Liver (tissue), 9 donors: ENCODE measurements around the gene C9orf153. TPM values are rescaled to one million over a fixed set of nuclear protein-coding genes. Genes with fewer than 3 reads are reported as not detected.
"Not testable (repeated sequence)": the region's sequence is repeated elsewhere in the genome, so short reads cannot be mapped to it uniquely, and the experiment has no call there.

Source experiments
- DNase-seq: peaks from one replicate; pipeline ENCODE4 v3.0.0-alpha.2; 2017; ENCODE audit warnings: low spot score
- H3K27ac ChIP-seq, 2 donors: one replicate each; pipeline ENCODE4 v1.7.0; 2013; ENCODE audit warnings: inconsistent platforms in 2 of 2, low read length in 2 of 2, control low read depth in 1 of 2, low read depth in 1 of 2, mild to moderate bottlenecking in 1 of 2
- H3K27me3 ChIP-seq, 4 donors: one replicate each; pipeline versions ENCODE4 v1.6.1 to v1.7.0; 2013; ENCODE audit warnings: low read length in 3 of 4, inconsistent platforms in 1 of 4, mild to moderate bottlenecking in 1 of 4, moderate library complexity in 1 of 4; ENCODE audit not compliant: control insufficient read depth in 4 of 4, insufficient read depth in 4 of 4
- H3K36me3 ChIP-seq, 4 donors: one replicate each; pipeline versions ENCODE4 v1.6.1 to v1.7.0; 2013; ENCODE audit warnings: low read length in 3 of 4, mild to moderate bottlenecking in 3 of 4, low read depth in 1 of 4, moderate library complexity in 1 of 4; ENCODE audit not compliant: control insufficient read depth in 4 of 4, insufficient read depth in 3 of 4
- H3K4me1 ChIP-seq, 4 donors: one replicate each; pipeline versions ENCODE4 v1.6.1 to v1.7.0; 2013; ENCODE audit warnings: low read length in 3 of 4, mild to moderate bottlenecking in 3 of 4, moderate library complexity in 1 of 4; ENCODE audit not compliant: control insufficient read depth in 4 of 4, insufficient read depth in 4 of 4
- H3K4me3 ChIP-seq, 3 donors: one replicate each; pipeline versions ENCODE4 v1.6.1 to v1.7.0; 2013; ENCODE audit warnings: low read length in 3 of 3, control low read depth in 1 of 3, low read depth in 1 of 3, mild to moderate bottlenecking in 1 of 3
- H3K9ac ChIP-seq, 2 donors: one replicate each; pipeline ENCODE4 v1.7.0; 2013; ENCODE audit warnings: low read length in 2 of 2, mild to moderate bottlenecking in 2 of 2, moderate library complexity in 2 of 2, control low read depth in 1 of 2, low read depth in 1 of 2
- H3K9me3 ChIP-seq, 4 donors: one replicate each; pipeline versions ENCODE4 v1.6.1 to v1.7.0; 2013; ENCODE audit warnings: low read length in 3 of 4; ENCODE audit not compliant: control insufficient read depth in 4 of 4
- ATF3 ChIP-seq: IDR thresholded peaks from 2 replicates; pipeline ENCODE4 v1.6.1; 2016; ENCODE audit warnings: antibody characterized with exemption
- EGR1 ChIP-seq, 2 donors: IDR thresholded peaks; 2 replicates each; pipeline ENCODE4 v1.6.1; 2016 to 2018; ENCODE audit warnings: antibody characterized with exemption in 2 of 2, low read depth in 2 of 2
- FOXA1 ChIP-seq: IDR thresholded peaks from 2 replicates; pipeline ENCODE4 v1.6.1; 2016; ENCODE audit warnings: antibody characterized with exemption
- FOXA2 ChIP-seq: IDR thresholded peaks from 2 replicates; pipeline ENCODE4 v1.6.1; 2016; ENCODE audit warnings: antibody characterized with exemption
- GABPA ChIP-seq, 2 donors: IDR thresholded peaks in 1 of 2; conservative IDR thresholded peaks in 1 of 2; 2 replicates each; pipeline ENCODE4 v1.6.1; 2016; ENCODE audit warnings: antibody characterized with exemption in 2 of 2, mild to moderate bottlenecking in 1 of 2, moderate library complexity in 1 of 2
- HNF4A ChIP-seq, 2 donors: conservative IDR thresholded peaks; 2 replicates each; pipeline ENCODE4 v1.6.1; 2016; ENCODE audit warnings: antibody characterized with exemption in 2 of 2, mild to moderate bottlenecking in 2 of 2
- HNF4G ChIP-seq: IDR thresholded peaks from 2 replicates; pipeline ENCODE4 v1.6.1; 2016; ENCODE audit warnings: antibody characterized with exemption
- JUND ChIP-seq, 2 donors: IDR thresholded peaks; 2 replicates each; pipeline ENCODE4 v1.6.1; 2016; ENCODE audit warnings: antibody characterized with exemption in 2 of 2
- MAX ChIP-seq: IDR thresholded peaks from 2 replicates; pipeline ENCODE4 v1.6.1; 2016; ENCODE audit warnings: antibody characterized with exemption
- NR2F2 ChIP-seq: IDR thresholded peaks from 2 replicates; pipeline ENCODE4 v1.6.1; 2016; ENCODE audit warnings: antibody characterized with exemption
- RAD21 ChIP-seq, 2 donors: IDR thresholded peaks; 2 replicates each; pipeline ENCODE4 v1.6.1; 2016; ENCODE audit warnings: antibody characterized with exemption in 2 of 2, mild to moderate bottlenecking in 2 of 2
- REST ChIP-seq: IDR thresholded peaks from 2 replicates; pipeline ENCODE4 v1.6.1; 2016; ENCODE audit warnings: antibody characterized with exemption, mild to moderate bottlenecking
- RXRA ChIP-seq, 2 donors: IDR thresholded peaks; 2 replicates each; pipeline ENCODE4 v1.6.1; 2017 to 2018; ENCODE audit warnings: antibody characterized with exemption in 2 of 2, mild to moderate bottlenecking in 1 of 2
- SP1 ChIP-seq: IDR thresholded peaks from 2 replicates; pipeline ENCODE4 v1.6.1; 2018; ENCODE audit warnings: antibody characterized with exemption, mild to moderate bottlenecking
- TAF1 ChIP-seq: conservative IDR thresholded peaks from 2 replicates; pipeline ENCODE4 v1.6.1; 2016; ENCODE audit warnings: antibody characterized with exemption, mild to moderate bottlenecking
- YY1 ChIP-seq: IDR thresholded peaks from 2 replicates; pipeline ENCODE4 v1.6.1; 2016; ENCODE audit warnings: antibody characterized with exemption, mild to moderate bottlenecking
- ZBTB33 ChIP-seq: IDR thresholded peaks from 2 replicates; pipeline ENCODE4 v1.6.1; 2016; ENCODE audit warnings: antibody characterized with exemption
- WGBS: extraction: QIAGEN DNeasy Blood & Tissue Kit; methylation state at CpG from one replicate; pipeline ENCODE4 v1.1.7; 2013; 5-methylcytosine and 5-hydroxymethylcytosine counted together
- polyA plus RNA-seq, 2 donors: library from polyadenylated mRNA; stranded (reverse) in 1 of 2; unstranded in 1 of 2; fragments of 200-250 nt in 1 of 2; fragments of >200 nt in 1 of 2; fragmentation: Nextera tagmentation in 1 of 2; extraction: Ambion mirVana in 1 of 2; gene quantifications; one replicate each; pipeline versions ENCODE4 v1.2.1 to v1.2.3, GENCODE V29; 2013 to 2015
- total RNA-seq, 2 donors: library from RNA; depleted of rRNA; stranded (reverse); fragments of >200 nt; gene quantifications; one replicate each; pipeline ENCODE4 v1.2.3, GENCODE V29; 2014
- TF ChIP-seq, protein P1 (sequence below): fragments of 150-350 bp; IDR thresholded peaks from 2 replicates; pipeline ENCODE4 v1.5.1; 2017; ENCODE audit warnings: improper control_type of control experiment, low read depth, low read length; ENCODE audit not compliant: missing input control
- donor health status: healthy.
- donor health status: healthy.
- donor health status: healthy.
- donor health status: healthy.
- donor health status: healthy.

The C9orf153 gene
- total and polyA plus RNA-seq, 4 donors: 0.07 to 0.67 (median 0.34) TPM

DNA sequence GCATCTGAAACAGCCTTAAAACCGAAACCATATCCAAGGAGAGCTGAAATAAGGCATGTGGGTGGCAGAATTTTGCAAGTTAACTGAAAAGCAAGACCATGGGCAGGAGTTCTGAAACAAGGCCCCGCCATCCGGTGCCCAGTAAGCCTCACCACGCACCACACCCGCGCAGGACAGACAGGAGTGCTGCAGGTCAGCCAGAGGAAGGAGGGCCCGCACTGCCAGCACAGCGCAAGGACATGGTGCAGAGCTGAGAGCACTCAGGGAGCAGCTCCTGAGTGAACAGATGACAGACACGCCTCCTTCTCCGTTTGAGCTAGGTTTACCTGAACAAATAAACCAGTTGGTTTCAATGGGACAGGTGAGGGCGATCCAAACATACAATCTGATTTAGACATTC, 39.4 kb upstream of the C9orf153 start:
- Histone ChIP-seq H3K27me3 (no peaks in the 10 kb centered on the region), H3K9ac (no peak overlapping the region), H3K27ac (no peak overlapping the region), H3K4me1 (no peaks in the 10 kb centered on the region), H3K4me3 (no peak overlapping the region), H3K36me3 (peaks cover 17 to 71% (median 70%) of the 10 kb centered on the region in 4 donors), H3K9me3 (no peaks in the 10 kb centered on the region)
- DNase-seq: no peak
- TF ChIP-seq TAF1: no peak
- no peak for TF ChIP-seq RXRA (IDR thresholded peaks at IDR 0.05)
- TF ChIP-seq HNF4G: no peak
- 78% methylated on average over 11 of the region's 11 CpGs for WGBS

GRCh38 chr9:86290341-86290740, 30.9 kb upstream of the C9orf153 start:
- H3K27ac ChIP-seq, H3K9ac ChIP-seq, H3K9me3 ChIP-seq, H3K27me3 ChIP-seq, DNase-seq, H3K4me3 ChIP-seq, H3K4me1 ChIP-seq: not testable (repeated sequence)
- H3K36me3 ChIP-seq: peaks cover 3 to 20% (median 11%) of the 10 kb centered on the region in 4 donors
- 92% methylated on average over 6 of the region's 6 CpGs for WGBS

DNA sequence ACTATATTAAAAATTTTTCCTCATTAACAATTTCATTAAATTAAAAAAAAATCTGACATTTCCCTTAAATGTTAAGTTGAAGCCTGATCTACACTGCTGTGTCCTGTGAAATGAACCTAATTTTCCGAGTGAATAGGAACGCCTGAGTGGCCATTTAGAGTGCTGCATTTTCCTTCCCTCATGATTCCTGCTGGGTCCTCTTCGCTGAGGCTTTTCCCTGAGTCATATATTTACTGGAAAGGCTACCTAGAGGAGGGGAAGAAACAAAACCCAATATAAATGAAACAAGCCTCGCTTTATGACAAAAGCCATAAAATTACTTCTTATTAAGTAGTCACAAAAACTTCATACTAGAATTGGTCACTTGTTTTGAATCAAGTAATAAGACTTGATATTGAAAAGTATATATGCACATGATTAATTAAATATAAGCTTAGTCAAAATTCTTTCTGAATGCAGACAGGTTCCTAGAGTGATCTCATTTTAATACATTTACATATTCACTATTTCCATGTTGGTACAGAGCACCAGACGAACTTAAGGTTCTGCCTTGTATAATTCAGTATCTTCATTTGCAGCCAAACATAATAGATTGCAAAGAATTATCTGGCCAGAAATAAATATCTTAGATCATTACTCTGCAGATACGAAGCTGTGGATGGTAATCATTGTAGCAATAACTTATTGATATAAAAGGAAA, 29.2 kb upstream of the C9orf153 start:
- peaks cover 3 to 18% (median 11%) of the 10 kb centered on the region in 4 donors for H3K36me3 ChIP-seq
- no peak overlapping the region for H3K9ac ChIP-seq
- DNase-seq: no peak
- H3K27me3 ChIP-seq: no peaks in the 10 kb centered on the region
- WGBS: 95% methylated on average over 6 of the region's 6 CpGs
- TF ChIP-seq TAF1 (no peak), ATF3 (no peak), ZBTB33 (no peak), RAD21 (IDR thresholded peaks at IDR 0.05) (no peak), RXRA (IDR thresholded peaks at IDR 0.05) (no peak), HNF4A (conservative IDR thresholded peaks at IDR 0.05) (no peak), HNF4G (no peak), GABPA (IDR thresholded peaks at IDR 0.05 in 1 of 2, conservative IDR thresholded peaks at IDR 0.05 in 1 of 2) (no peak), FOXA2 (no peak), SP1 (no peak), MAX (no peak), YY1 (no peak), JUND (IDR thresholded peaks at IDR 0.05) (no peak), FOXA1 (no peak), NR2F2 (no peak), REST (no peak), EGR1 (IDR thresholded peaks at IDR 0.05; ENCODE audit: low read depth in 2 of 2) (no peak)
- TF ChIP-seq, protein P1, sequence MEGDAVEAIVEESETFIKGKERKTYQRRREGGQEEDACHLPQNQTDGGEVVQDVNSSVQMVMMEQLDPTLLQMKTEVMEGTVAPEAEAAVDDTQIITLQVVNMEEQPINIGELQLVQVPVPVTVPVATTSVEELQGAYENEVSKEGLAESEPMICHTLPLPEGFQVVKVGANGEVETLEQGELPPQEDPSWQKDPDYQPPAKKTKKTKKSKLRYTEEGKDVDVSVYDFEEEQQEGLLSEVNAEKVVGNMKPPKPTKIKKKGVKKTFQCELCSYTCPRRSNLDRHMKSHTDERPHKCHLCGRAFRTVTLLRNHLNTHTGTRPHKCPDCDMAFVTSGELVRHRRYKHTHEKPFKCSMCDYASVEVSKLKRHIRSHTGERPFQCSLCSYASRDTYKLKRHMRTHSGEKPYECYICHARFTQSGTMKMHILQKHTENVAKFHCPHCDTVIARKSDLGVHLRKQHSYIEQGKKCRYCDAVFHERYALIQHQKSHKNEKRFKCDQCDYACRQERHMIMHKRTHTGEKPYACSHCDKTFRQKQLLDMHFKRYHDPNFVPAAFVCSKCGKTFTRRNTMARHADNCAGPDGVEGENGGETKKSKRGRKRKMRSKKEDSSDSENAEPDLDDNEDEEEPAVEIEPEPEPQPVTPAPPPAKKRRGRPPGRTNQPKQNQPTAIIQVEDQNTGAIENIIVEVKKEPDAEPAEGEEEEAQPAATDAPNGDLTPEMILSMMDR: no peak
- no peak overlapping the region for H3K4me3 ChIP-seq
- no peak overlapping the region for H3K27ac ChIP-seq
- H3K9me3 ChIP-seq: no peaks in the 10 kb centered on the region
- H3K4me1 ChIP-seq: no peaks in the 10 kb centered on the region
